ENCODE data around the gene GRIA3. TPM values are rescaled to one million over a fixed set of nuclear protein-coding genes. Genes with fewer than 3 reads are reported as not detected.
"Not testable (repeated sequence)": the region's sequence is repeated elsewhere in the genome, so short reads cannot be mapped to it uniquely, and the experiment has no call there.

GRIA3 gene
- total RNA-seq, 4 donors from 2014 or later = 0.12 to 0.58 TPM; not detected in 2

DNA sequence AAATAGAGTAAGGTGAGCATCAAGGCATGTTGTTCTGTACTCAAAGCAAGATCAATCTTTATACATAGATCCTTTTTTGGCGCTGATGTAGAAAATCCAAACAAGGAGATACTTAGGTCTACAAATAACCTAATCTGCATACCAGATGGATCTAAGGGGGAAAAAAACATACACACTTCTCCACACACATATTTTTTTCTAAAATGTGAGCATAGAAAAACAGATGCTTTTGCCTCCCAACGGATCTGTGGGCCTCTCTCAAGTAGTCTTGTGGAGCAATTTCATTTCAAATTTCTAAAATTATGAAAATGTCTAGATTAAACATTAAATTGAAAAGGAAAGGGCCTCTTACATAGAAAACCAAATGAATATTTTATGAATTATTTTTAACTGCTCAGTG, 166.1 kb downstream of the GRIA3 start:
- intact Hi-C loops (cut with DNase I; ENCODE audit: low total_unique reads) = no loop called here
- H3K4me3 ChIP-seq (ENCODE audit: low read depth, poor library complexity, severe bottlenecking) = no peak overlapping the region
- WGBS, 2 donors = 58 to 76% methylated on average over 2 of the region's 2 CpGs
- TF ChIP-seq POLR2A (IDR thresholded peaks at IDR 0.05) = no peak
- TF ChIP-seq, protein P1, sequence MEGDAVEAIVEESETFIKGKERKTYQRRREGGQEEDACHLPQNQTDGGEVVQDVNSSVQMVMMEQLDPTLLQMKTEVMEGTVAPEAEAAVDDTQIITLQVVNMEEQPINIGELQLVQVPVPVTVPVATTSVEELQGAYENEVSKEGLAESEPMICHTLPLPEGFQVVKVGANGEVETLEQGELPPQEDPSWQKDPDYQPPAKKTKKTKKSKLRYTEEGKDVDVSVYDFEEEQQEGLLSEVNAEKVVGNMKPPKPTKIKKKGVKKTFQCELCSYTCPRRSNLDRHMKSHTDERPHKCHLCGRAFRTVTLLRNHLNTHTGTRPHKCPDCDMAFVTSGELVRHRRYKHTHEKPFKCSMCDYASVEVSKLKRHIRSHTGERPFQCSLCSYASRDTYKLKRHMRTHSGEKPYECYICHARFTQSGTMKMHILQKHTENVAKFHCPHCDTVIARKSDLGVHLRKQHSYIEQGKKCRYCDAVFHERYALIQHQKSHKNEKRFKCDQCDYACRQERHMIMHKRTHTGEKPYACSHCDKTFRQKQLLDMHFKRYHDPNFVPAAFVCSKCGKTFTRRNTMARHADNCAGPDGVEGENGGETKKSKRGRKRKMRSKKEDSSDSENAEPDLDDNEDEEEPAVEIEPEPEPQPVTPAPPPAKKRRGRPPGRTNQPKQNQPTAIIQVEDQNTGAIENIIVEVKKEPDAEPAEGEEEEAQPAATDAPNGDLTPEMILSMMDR (IDR thresholded peaks at IDR 0.05) = no peak
- no peak for DNase-seq (ENCODE audit: low spot score in 2 of 2)

DNA sequence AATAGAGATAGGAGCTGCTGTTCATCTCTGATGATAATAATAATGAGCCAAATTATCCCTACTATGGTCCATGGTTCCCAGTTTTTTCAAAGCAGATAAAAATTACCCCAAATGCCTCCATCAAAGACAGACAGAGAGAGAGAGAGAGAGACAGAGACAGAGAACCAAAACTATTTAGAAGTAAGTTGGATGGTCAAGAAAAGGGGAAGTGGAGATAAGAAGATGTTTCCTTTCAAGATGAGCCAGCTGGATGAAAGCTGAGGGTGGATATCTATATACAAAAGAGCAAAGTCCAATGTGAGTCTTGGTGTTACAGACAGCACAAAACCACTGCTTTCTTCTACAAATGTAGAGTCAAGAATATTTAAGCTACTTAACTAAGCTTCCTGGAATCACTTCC, 173.9 kb downstream of the GRIA3 start:
- DNase-seq (ENCODE audit: low spot score in 2 of 2) = no peak
- H3K4me3 ChIP-seq (ENCODE audit: low read depth, poor library complexity, severe bottlenecking) = no peak overlapping the region
- intact Hi-C loops (cut with DNase I; ENCODE audit: low total_unique reads) = no loop called here
- TF ChIP-seq POLR2A (IDR thresholded peaks at IDR 0.05) = no peak
- TF ChIP-seq, protein P1 (IDR thresholded peaks at IDR 0.05) = no peak

DNA sequence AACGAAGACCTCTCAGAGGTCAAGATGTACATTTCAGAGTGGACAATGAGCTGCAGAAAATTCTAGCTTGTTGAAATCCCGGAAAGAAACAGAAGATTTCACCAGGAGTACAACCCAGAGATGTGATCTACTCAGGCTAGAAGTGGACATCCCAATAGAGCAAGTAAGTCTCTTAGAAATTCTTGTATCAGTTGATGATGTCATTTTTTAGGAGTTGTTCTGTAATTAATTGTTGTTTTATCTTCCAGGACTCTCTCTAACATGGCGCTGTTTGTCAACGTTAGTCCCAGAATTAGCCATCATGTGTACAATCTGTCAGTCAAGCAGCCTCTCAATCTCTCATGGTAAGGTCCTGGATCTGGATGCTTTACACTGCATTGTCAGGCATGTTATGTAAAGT, 174.4 kb downstream of the GRIA3 start:
- no peak overlapping the region for H3K4me3 ChIP-seq (ENCODE audit: low read depth, poor library complexity, severe bottlenecking)
- WGBS, 2 donors = 76 to 87% methylated on average over 4 of the region's 4 CpGs
- TF ChIP-seq POLR2A (IDR thresholded peaks at IDR 0.05) = no peak
- TF ChIP-seq, protein P1 (IDR thresholded peaks at IDR 0.05) = no peak
- no peak for DNase-seq (ENCODE audit: low spot score in 2 of 2)
- intact Hi-C loops (cut with DNase I; ENCODE audit: low total_unique reads) = no loop called here

DNA sequence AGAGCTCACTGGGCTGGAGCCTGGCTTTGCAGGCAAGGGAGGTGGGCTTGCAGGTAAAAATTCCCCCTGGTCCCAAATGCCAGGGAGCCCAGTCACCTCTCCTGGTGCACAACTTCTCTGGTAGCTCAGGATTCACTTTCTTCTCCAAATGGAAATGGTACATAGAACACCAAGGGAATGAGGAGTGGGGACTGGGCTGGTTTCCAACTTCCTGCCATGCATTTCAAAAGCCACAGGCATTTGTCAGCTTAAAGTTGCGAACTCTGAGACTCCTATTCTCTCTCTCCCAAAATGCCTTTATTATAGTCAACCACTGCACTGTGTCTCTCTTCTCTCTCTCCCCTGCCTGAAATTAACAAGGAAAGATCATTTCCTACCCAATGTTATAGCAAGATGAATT, 177.3 kb downstream of the GRIA3 start:
- intact Hi-C loops (cut with DNase I; ENCODE audit: low total_unique reads) = no loop called here
- no peak for DNase-seq (ENCODE audit: low spot score in 2 of 2)
- TF ChIP-seq, protein P1 (IDR thresholded peaks at IDR 0.05) = no peak
- TF ChIP-seq POLR2A (IDR thresholded peaks at IDR 0.05) = no peak

DNA sequence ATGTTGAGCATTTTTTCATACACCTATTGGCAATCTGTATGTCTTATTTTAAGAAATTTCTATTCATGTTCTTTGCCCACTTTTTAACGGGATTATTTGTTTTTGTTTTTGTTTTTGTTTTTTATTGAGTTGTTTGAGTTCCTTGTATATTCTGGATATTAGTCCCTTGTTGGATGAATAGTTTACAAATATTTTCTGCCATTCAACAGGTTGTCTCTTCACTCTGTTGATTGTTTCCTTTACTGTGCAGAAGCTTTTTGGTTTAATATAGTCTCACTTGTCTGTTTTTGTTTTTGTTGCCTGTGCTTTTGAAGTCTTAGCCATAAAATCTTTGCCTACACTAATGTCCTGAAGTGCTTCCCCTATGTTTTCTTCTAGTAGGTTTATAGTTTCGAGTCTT, 202.1 kb downstream of the GRIA3 start:
- 76 to 89% methylated on average over 2 of the region's 2 CpGs for WGBS, 2 donors

More for the DNA sequence above, 177.3 kb downstream of the GRIA3 start:
- 36 to 51% methylated on average over 1 of the region's 1 CpG for WGBS, 2 donors
- H3K4me3 ChIP-seq (ENCODE audit: low read depth, poor library complexity, severe bottlenecking) = no peak overlapping the region

DNA sequence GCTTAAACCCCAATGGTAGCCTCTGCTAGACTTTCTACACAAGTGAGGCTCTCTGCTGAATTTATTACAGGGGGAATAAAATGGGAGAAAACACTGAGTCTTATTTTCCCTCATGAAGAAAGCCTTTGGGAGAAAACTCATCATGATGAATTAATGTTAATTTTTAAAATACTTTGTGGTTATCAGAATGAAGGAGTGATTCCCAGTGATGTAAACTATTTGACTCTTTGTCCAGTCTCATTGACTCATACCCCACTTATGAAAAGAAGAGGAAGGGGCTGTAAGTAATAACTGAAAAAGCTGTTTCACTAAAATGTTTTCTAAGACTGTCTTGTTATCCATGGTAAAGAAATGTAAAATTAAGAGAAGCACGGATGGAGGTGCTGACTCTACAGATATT, 208.8 kb downstream of the GRIA3 start:
- TF ChIP-seq, protein P1 (IDR thresholded peaks at IDR 0.05) = no peak
- no peak for TF ChIP-seq POLR2A (IDR thresholded peaks at IDR 0.05)
- WGBS, 2 donors = 60 to 67% methylated on average over 1 of the region's 1 CpG
- no peak overlapping the region for H3K4me3 ChIP-seq (ENCODE audit: low read depth, poor library complexity, severe bottlenecking)
- no peak for DNase-seq (ENCODE audit: low spot score in 2 of 2)
- intact Hi-C loops (cut with DNase I; ENCODE audit: low total_unique reads) = no loop called here

More for the DNA sequence above, 202.1 kb downstream of the GRIA3 start:
- H3K4me3 ChIP-seq (ENCODE audit: low read depth, poor library complexity, severe bottlenecking); intact Hi-C loops (cut with DNase I; ENCODE audit: low total_unique reads); DNase-seq (ENCODE audit: low spot score in 2 of 2): not testable (repeated sequence)
